Panc1 (cell line): ENCODE data around the gene GPRC5C. TPM values are rescaled to one million over a fixed set of nuclear protein-coding genes. Genes with fewer than 3 reads are reported as not detected.

Source experiments
- ATAC-seq: fragments of 200-7000 bp; cut with Tn5 transposase; 2 replicates; pipeline ENCODE4 v1.9.1; 2020; ENCODE audit warnings: mild to moderate bottlenecking, moderate library complexity
- BruUV-seq: library from RNA; stranded (reverse); fragments of 400-500 nt; replicated peaks from 2 replicates; lab custom pipeline; 2021; lab: Mats Ljungman, UMichigan
- CTCF ChIA-PET: fragments of 300-600 bp; sonication (Branson Sonifier 250); formaldehyde crosslinking; loops from one replicate; lab custom pipeline; 2022; ENCODE audit warnings: antibody characterized with exemption; lab: Charles Lee
- POLR2A ChIA-PET: fragments of 300-600 bp; sonication (Branson Sonifier 250); formaldehyde crosslinking; loops from one replicate; lab custom pipeline; 2022; ENCODE audit warnings: antibody characterized with exemption; lab: Charles Lee
- DNase-seq: peaks from one replicate; pipeline ENCODE4 v3.0.0-alpha.2; 2010; ENCODE audit warnings: low read depth, low spot score
- H3K27ac ChIP-seq: 2 replicates; pipeline ENCODE4 v1.5.1; 2011; ENCODE audit warnings: mild to moderate bottlenecking, low read length, inconsistent platforms
- H3K27me3 ChIP-seq: fragments of 200-500 bp; sonication (Bioruptor generic); 2 replicates; pipeline ENCODE4 v1.6.0; 2014; ENCODE audit warnings: low read length, inconsistent platforms; ENCODE audit not compliant: control insufficient read depth, insufficient read depth
- H3K36me3 ChIP-seq: fragments of 200-500 bp; sonication (Bioruptor generic); 2 replicates; pipeline ENCODE4 v1.5.1; 2014; ENCODE audit warnings: inconsistent platforms, mild to moderate bottlenecking, low read length, moderate library complexity; ENCODE audit not compliant: control insufficient read depth, insufficient read depth
- H3K4me1 ChIP-seq: 2 replicates; pipeline ENCODE4 v1.5.1; 2011; ENCODE audit warnings: inconsistent platforms, mild to moderate bottlenecking, low read length, moderate library complexity; ENCODE audit not compliant: control insufficient read depth, insufficient read depth
- H3K4me3 ChIP-seq, 2 experiments: 2 replicates each; pipeline ENCODE4 v1.5.1; 2011 to 2012; ENCODE audit warnings: low read depth in 2 of 2, low read length in 2 of 2, mild to moderate bottlenecking in 2 of 2, inconsistent platforms in 1 of 2, moderate library complexity in 1 of 2
- H3K9me3 ChIP-seq: fragments of 200-500 bp; sonication (Bioruptor generic); 2 replicates; pipeline ENCODE4 v1.5.1; 2014; ENCODE audit warnings: low read depth, mild to moderate bottlenecking, inconsistent platforms, low read length, moderate library complexity; ENCODE audit not compliant: control insufficient read depth, insufficient read depth
- POLR2AphosphoS5 ChIP-seq: IDR thresholded peaks from 2 replicates; pipeline ENCODE4 v1.6.1; 2012; ENCODE audit warnings: mild to moderate bottlenecking, low read depth, low read length, moderate library complexity
- SIN3A ChIP-seq: IDR thresholded peaks from 2 replicates; pipeline ENCODE4 v1.6.1; 2012; ENCODE audit warnings: low read depth, mild to moderate bottlenecking, low read length, moderate library complexity, borderline replicate concordance; ENCODE audit not compliant: insufficient read depth
- TCF7L2 ChIP-seq: IDR thresholded peaks from 2 replicates; pipeline ENCODE4 v1.6.1; 2011; ENCODE audit warnings: mild to moderate bottlenecking, low read depth, low read length, inconsistent platforms
- in situ Hi-C: cut with HindIII; loops from 2 replicates; pipeline ENCODE4 v1.10.0; 2016; ENCODE audit warnings: low sequenced_read_pairs, low pct_unique_long_range_greater_than_20kb
- intact Hi-C: fragments of 100-400 bp; cut with micrococcal nuclease; formaldehyde crosslinking; loops from one replicate; pipeline ENCODE4 v1.10.0; 2022; ENCODE audit not compliant: unreplicated experiment
- total RNA-seq: library from RNA; stranded (reverse); gene quantifications from one replicate; pipeline ENCODE4 v1.2.1, GENCODE V29; 2021; ENCODE audit not compliant: unreplicated experiment
- TF ChIP-seq, protein P1 (sequence below): fragments of 450-650 bp; IDR thresholded peaks from 2 replicates; pipeline ENCODE4 v1.5.1; 2017; ENCODE audit warnings: mild to moderate bottlenecking
- TF ChIP-seq, protein P2 (sequence below), 2 experiments: IDR thresholded peaks; 2 replicates each; pipeline ENCODE4 v1.6.1; 2011 to 2012; ENCODE audit warnings: low read depth in 2 of 2, control low read depth in 1 of 2, low read length in 1 of 2, mild to moderate bottlenecking in 1 of 2, moderate library complexity in 1 of 2; ENCODE audit not compliant: insufficient read depth in 1 of 2

The GPRC5C gene
- total RNA-seq, 1 experiment from 2014 or later = 57.1 TPM

- Histone ChIP-seq H3K4me3 (no peak overlapping the region), H3K4me1 (no peaks in the 10 kb centered on the region), H3K27ac (no peak overlapping the region), H3K36me3 (no peaks in the 10 kb centered on the region), H3K27me3 (no peaks in the 10 kb centered on the region), H3K9me3 (no peaks in the 10 kb centered on the region)
- ChIA-PET POLR2A (no interaction called here), CTCF (no interaction called here)
- intact Hi-C loops (no loop called here), in situ Hi-C loops (no loop called here)
- DNase-seq (no peak), ATAC-seq (no peak)
- no TSS peak for BruUV-seq
- TF ChIP-seq, protein P1, sequence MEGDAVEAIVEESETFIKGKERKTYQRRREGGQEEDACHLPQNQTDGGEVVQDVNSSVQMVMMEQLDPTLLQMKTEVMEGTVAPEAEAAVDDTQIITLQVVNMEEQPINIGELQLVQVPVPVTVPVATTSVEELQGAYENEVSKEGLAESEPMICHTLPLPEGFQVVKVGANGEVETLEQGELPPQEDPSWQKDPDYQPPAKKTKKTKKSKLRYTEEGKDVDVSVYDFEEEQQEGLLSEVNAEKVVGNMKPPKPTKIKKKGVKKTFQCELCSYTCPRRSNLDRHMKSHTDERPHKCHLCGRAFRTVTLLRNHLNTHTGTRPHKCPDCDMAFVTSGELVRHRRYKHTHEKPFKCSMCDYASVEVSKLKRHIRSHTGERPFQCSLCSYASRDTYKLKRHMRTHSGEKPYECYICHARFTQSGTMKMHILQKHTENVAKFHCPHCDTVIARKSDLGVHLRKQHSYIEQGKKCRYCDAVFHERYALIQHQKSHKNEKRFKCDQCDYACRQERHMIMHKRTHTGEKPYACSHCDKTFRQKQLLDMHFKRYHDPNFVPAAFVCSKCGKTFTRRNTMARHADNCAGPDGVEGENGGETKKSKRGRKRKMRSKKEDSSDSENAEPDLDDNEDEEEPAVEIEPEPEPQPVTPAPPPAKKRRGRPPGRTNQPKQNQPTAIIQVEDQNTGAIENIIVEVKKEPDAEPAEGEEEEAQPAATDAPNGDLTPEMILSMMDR = no peak
- TF ChIP-seq, protein P2, sequence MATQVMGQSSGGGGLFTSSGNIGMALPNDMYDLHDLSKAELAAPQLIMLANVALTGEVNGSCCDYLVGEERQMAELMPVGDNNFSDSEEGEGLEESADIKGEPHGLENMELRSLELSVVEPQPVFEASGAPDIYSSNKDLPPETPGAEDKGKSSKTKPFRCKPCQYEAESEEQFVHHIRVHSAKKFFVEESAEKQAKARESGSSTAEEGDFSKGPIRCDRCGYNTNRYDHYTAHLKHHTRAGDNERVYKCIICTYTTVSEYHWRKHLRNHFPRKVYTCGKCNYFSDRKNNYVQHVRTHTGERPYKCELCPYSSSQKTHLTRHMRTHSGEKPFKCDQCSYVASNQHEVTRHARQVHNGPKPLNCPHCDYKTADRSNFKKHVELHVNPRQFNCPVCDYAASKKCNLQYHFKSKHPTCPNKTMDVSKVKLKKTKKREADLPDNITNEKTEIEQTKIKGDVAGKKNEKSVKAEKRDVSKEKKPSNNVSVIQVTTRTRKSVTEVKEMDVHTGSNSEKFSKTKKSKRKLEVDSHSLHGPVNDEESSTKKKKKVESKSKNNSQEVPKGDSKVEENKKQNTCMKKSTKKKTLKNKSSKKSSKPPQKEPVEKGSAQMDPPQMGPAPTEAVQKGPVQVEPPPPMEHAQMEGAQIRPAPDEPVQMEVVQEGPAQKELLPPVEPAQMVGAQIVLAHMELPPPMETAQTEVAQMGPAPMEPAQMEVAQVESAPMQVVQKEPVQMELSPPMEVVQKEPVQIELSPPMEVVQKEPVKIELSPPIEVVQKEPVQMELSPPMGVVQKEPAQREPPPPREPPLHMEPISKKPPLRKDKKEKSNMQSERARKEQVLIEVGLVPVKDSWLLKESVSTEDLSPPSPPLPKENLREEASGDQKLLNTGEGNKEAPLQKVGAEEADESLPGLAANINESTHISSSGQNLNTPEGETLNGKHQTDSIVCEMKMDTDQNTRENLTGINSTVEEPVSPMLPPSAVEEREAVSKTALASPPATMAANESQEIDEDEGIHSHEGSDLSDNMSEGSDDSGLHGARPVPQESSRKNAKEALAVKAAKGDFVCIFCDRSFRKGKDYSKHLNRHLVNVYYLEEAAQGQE (IDR thresholded peaks at IDR 0.05; ENCODE audit: insufficient read depth in 1 of 2, low read depth in 2 of 2, low read length in 1 of 2) = no peak
- TF ChIP-seq TCF7L2 (no peak), SIN3A (no peak), POLR2AphosphoS5 (no peak)
Observed at GRCh38 chr17:74389937-74390679, 41.8 kb upstream of the GPRC5C start.

DNA sequence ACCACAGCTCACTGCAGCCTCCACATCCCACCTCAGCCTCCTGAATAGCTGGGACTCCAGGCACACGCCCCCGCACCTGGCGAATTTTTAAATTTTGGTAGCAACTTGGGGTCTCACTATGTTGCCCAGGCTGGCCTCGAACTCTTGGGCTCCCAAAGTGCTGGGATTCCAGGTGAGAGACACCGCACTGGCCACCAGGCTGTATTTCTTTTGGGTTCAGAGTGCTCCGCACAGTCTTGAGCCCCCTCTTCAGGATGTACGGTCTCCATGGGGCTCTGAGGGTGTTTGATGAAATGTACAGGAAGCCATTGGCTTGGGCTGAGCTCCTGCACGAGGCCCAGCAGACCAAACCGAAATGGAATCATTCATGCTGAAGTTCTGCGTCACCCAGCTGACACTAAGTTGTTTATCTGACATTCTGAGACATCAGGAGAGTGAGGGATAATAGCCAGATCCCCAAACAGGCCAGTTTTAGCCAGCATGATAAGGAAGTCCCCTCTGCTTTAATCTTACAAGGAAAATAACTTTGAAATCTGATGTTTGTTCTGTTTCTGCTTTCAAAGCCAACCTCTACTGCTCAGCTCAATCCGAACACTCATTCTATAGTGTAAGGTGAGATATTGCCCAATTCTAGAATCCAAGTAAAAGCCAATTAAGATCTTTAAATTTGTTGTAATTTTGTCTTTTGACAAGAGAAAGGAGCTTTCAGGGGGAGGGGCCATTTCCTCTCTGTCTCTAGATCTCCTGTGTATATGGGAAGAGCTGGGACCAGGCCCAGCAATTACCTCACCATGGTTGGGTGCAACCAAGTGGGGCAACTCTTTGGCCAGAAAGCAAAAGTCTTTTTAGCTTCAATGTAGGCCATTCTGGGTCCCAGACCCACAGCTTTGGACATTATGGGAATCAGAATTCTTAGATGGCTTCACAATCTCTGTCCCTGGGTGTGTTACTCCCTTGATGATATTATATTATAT lies 40.9 kb upstream of the GPRC5C start:
- no peaks in the 10 kb centered on the region for H3K9me3 ChIP-seq
- ATAC-seq = no peak
- in situ Hi-C loops = no loop called here
- POLR2A ChIA-PET = no interaction called here
- no peak for DNase-seq
- CTCF ChIA-PET = interaction anchor here (0.7 kb wide), 1 partner anchor 12 kb away, joined by 5 read pairs; no protein-coding TSS in a partner anchor
- TF ChIP-seq, protein P2 (IDR thresholded peaks at IDR 0.05; ENCODE audit: insufficient read depth in 1 of 2, low read depth in 2 of 2, low read length in 1 of 2) = no peak
- TF ChIP-seq SIN3A = no peak
- TF ChIP-seq, protein P1 = no peak
- TF ChIP-seq POLR2AphosphoS5 = no peak
- TF ChIP-seq TCF7L2 = no peak
- H3K27ac ChIP-seq = no peak overlapping the region
- no peak overlapping the region for H3K4me3 ChIP-seq
- intact Hi-C loops = no loop called here
- BruUV-seq = no TSS peak
- H3K4me1 ChIP-seq = no peaks in the 10 kb centered on the region
- H3K36me3 ChIP-seq = no peaks in the 10 kb centered on the region
- no peaks in the 10 kb centered on the region for H3K27me3 ChIP-seq
